ENCODE measurements around the gene DENND5A.
"Not testable (repeated sequence)": the region's sequence is repeated elsewhere in the genome, so short reads cannot be mapped to it uniquely, and the experiment has no call there.

Gene DENND5A

GRCh38 chr11:9169595-9170295 lies 95.4 kb downstream of the DENND5A start:
- no peak for DNase-seq (ENCODE audit: low spot score in 2 of 2)
- Histone ChIP-seq H3K27me3 (ENCODE audit: low read depth) (no peaks in the 10 kb centered on the region), H3K36me3 (replicated peaks) (peaks cover 28% of the 10 kb centered on the region), H3K4me3 (no peak overlapping the region), H3K4me1 (no peaks in the 10 kb centered on the region), H3K9me3 (no peaks in the 10 kb centered on the region)
- in situ Hi-C loops (cut with MboI; ENCODE audit: low sequenced_read_pairs): no loop called here

- H3K27me3 ChIP-seq (ENCODE audit: low read depth); H3K9me3 ChIP-seq; in situ Hi-C loops (cut with MboI; ENCODE audit: low sequenced_read_pairs); DNase-seq (ENCODE audit: low spot score in 2 of 2); H3K4me3 ChIP-seq; H3K4me1 ChIP-seq: not testable (repeated sequence)
- peaks cover 35% of the 10 kb centered on the region for H3K36me3 ChIP-seq (replicated peaks)
These were observed 103.2 kb downstream of the DENND5A start for GRCh38 chr11:9161991-9162390.

GRCh38 chr11:9160166-9160565 lies 105.0 kb downstream of the DENND5A start:
- no peaks in the 10 kb centered on the region for H3K27me3 ChIP-seq (ENCODE audit: low read depth)
- DNase-seq (ENCODE audit: low spot score in 2 of 2): no peak
- in situ Hi-C loops (cut with MboI; ENCODE audit: low sequenced_read_pairs): no loop called here
- no peaks in the 10 kb centered on the region for H3K4me1 ChIP-seq
- H3K9me3 ChIP-seq: no peaks in the 10 kb centered on the region
- peaks cover 36% of the 10 kb centered on the region for H3K36me3 ChIP-seq (replicated peaks)
- no peak overlapping the region for H3K4me3 ChIP-seq

- in situ Hi-C loops (cut with MboI; ENCODE audit: low sequenced_read_pairs): no loop called here
- H3K4me3 ChIP-seq: no peak overlapping the region
- no peaks in the 10 kb centered on the region for H3K9me3 ChIP-seq
- peaks cover 38% of the 10 kb centered on the region for H3K36me3 ChIP-seq (replicated peaks)
- no peaks in the 10 kb centered on the region for H3K4me1 ChIP-seq
- H3K27me3 ChIP-seq (ENCODE audit: low read depth): no peaks in the 10 kb centered on the region
- DNase-seq (ENCODE audit: low spot score in 2 of 2): no peak
These were observed 106.2 kb downstream of the DENND5A start for GRCh38 chr11:9158898-9159391.

GRCh38 chr11:9155930-9156329 lies 109.2 kb downstream of the DENND5A start:
- DNase-seq (ENCODE audit: low spot score in 2 of 2): no peak
- H3K36me3 ChIP-seq (replicated peaks): peaks cover 52% of the 10 kb centered on the region
- H3K4me1 ChIP-seq: no peaks in the 10 kb centered on the region
- no peak overlapping the region for H3K4me3 ChIP-seq
- H3K9me3 ChIP-seq: no peaks in the 10 kb centered on the region
- H3K27me3 ChIP-seq (ENCODE audit: low read depth): no peaks in the 10 kb centered on the region
- in situ Hi-C loops (cut with MboI; ENCODE audit: low sequenced_read_pairs): no loop called here

GRCh38 chr11:9153651-9154050 lies 111.5 kb downstream of the DENND5A start:
- Histone ChIP-seq H3K4me1 (no peaks in the 10 kb centered on the region), H3K27me3 (ENCODE audit: low read depth) (no peaks in the 10 kb centered on the region), H3K4me3 (no peak overlapping the region), H3K36me3 (replicated peaks) (peaks cover 59% of the 10 kb centered on the region), H3K9me3 (no peaks in the 10 kb centered on the region)
- no peak for DNase-seq (ENCODE audit: low spot score in 2 of 2)
- in situ Hi-C loops (cut with MboI; ENCODE audit: low sequenced_read_pairs): no loop called here

GRCh38 chr11:9151631-9152030 lies 113.5 kb downstream of the DENND5A start:
- Histone ChIP-seq H3K36me3 (replicated peaks) (peaks cover 71% of the 10 kb centered on the region), H3K27me3 (ENCODE audit: low read depth) (no peaks in the 10 kb centered on the region), H3K4me1 (no peaks in the 10 kb centered on the region), H3K9me3 (no peaks in the 10 kb centered on the region), H3K4me3 (no peak overlapping the region)
- in situ Hi-C loops (cut with MboI; ENCODE audit: low sequenced_read_pairs): no loop called here
- no peak for DNase-seq (ENCODE audit: low spot score in 2 of 2)

GRCh38 chr11:9150926-9151325 lies 114.2 kb downstream of the DENND5A start:
- DNase-seq (ENCODE audit: low spot score in 2 of 2): no peak
- in situ Hi-C loops (cut with MboI; ENCODE audit: low sequenced_read_pairs): no loop called here
- no peak overlapping the region for H3K4me3 ChIP-seq

GRCh38 chr11:9150501-9150900 lies 114.6 kb downstream of the DENND5A start:
- Histone ChIP-seq H3K36me3 (replicated peaks) (peaks cover 81% of the 10 kb centered on the region), H3K4me3 (no peak overlapping the region), H3K4me1 (no peaks in the 10 kb centered on the region), H3K27me3 (ENCODE audit: low read depth) (no peaks in the 10 kb centered on the region), H3K9me3 (no peaks in the 10 kb centered on the region)
- in situ Hi-C loops (cut with MboI; ENCODE audit: low sequenced_read_pairs): no loop called here
- no peak for DNase-seq (ENCODE audit: low spot score in 2 of 2)

More at GRCh38 chr11:9150926-9151325, 114.2 kb downstream of the DENND5A start:
- Histone ChIP-seq H3K4me1 (no peaks in the 10 kb centered on the region), H3K27me3 (ENCODE audit: low read depth) (no peaks in the 10 kb centered on the region), H3K9me3 (no peaks in the 10 kb centered on the region), H3K36me3 (replicated peaks) (peaks cover 79% of the 10 kb centered on the region)

GRCh38 chr11:9148727-9149126 lies 116.4 kb downstream of the DENND5A start:
- peaks cover 93% of the 10 kb centered on the region for H3K36me3 ChIP-seq (replicated peaks)
- H3K4me1 ChIP-seq: no peaks in the 10 kb centered on the region
- no peak overlapping the region for H3K4me3 ChIP-seq
- DNase-seq (ENCODE audit: low spot score in 2 of 2): no peak
- in situ Hi-C loops (cut with MboI; ENCODE audit: low sequenced_read_pairs): no loop called here
- H3K27me3 ChIP-seq (ENCODE audit: low read depth): no peaks in the 10 kb centered on the region
- no peaks in the 10 kb centered on the region for H3K9me3 ChIP-seq

GRCh38 chr11:9148035-9148434 lies 117.1 kb downstream of the DENND5A start:
- in situ Hi-C loops (cut with MboI; ENCODE audit: low sequenced_read_pairs): no loop called here
- peaks cover 95% of the 10 kb centered on the region for H3K36me3 ChIP-seq (replicated peaks)
- no peak overlapping the region for H3K4me3 ChIP-seq
- H3K4me1 ChIP-seq: no peaks in the 10 kb centered on the region
- H3K27me3 ChIP-seq (ENCODE audit: low read depth): no peaks in the 10 kb centered on the region
- no peak for DNase-seq (ENCODE audit: low spot score in 2 of 2)
- no peaks in the 10 kb centered on the region for H3K9me3 ChIP-seq

GRCh38 chr11:9146477-9146876 lies 118.7 kb downstream of the DENND5A start:
- Histone ChIP-seq H3K4me3 (no peak overlapping the region), H3K9me3 (no peaks in the 10 kb centered on the region), H3K27me3 (ENCODE audit: low read depth) (no peaks in the 10 kb centered on the region), H3K36me3 (replicated peaks) (peaks cover 99% of the 10 kb centered on the region), H3K4me1 (no peaks in the 10 kb centered on the region)
- in situ Hi-C loops (cut with MboI; ENCODE audit: low sequenced_read_pairs): no loop called here
- DNase-seq (ENCODE audit: low spot score in 2 of 2): no peak

- no peaks in the 10 kb centered on the region for H3K27me3 ChIP-seq (ENCODE audit: low read depth)
- in situ Hi-C loops (cut with MboI; ENCODE audit: low sequenced_read_pairs): no loop called here
- H3K4me3 ChIP-seq: no peak overlapping the region
- H3K4me1 ChIP-seq: no peaks in the 10 kb centered on the region
- peaks cover 99% of the 10 kb centered on the region for H3K36me3 ChIP-seq (replicated peaks)
- no peaks in the 10 kb centered on the region for H3K9me3 ChIP-seq
- no peak for DNase-seq (ENCODE audit: low spot score in 2 of 2)
These were observed 119.9 kb downstream of the DENND5A start for GRCh38 chr11:9145283-9145682.

- in situ Hi-C loops (cut with MboI; ENCODE audit: low sequenced_read_pairs): no loop called here
- Histone ChIP-seq H3K4me3 (no peak overlapping the region), H3K9me3 (no peaks in the 10 kb centered on the region), H3K4me1 (no peaks in the 10 kb centered on the region), H3K27me3 (ENCODE audit: low read depth) (no peaks in the 10 kb centered on the region), H3K36me3 (replicated peaks) (peaks cover 99% of the 10 kb centered on the region)
- DNase-seq (ENCODE audit: low spot score in 2 of 2): no peak
These were observed 120.3 kb downstream of the DENND5A start for GRCh38 chr11:9144828-9145227.

GRCh38 chr11:9143721-9144120 lies 121.4 kb downstream of the DENND5A start:
- no peaks in the 10 kb centered on the region for H3K27me3 ChIP-seq (ENCODE audit: low read depth)
- H3K4me1 ChIP-seq: no peaks in the 10 kb centered on the region
- in situ Hi-C loops (cut with MboI; ENCODE audit: low sequenced_read_pairs): no loop called here
- H3K9me3 ChIP-seq: no peaks in the 10 kb centered on the region
- DNase-seq (ENCODE audit: low spot score in 2 of 2): no peak
- H3K4me3 ChIP-seq: no peak overlapping the region
- peaks cover 98% of the 10 kb centered on the region for H3K36me3 ChIP-seq (replicated peaks)

All from HAP-1 (cell line).